Astrocyte of the cerebellum (primary cell): ENCODE measurements around the gene PXN.

Source experiments
- DNase-seq: peaks from one replicate; pipeline ENCODE4 v3.0.0-alpha.2; 2011; ENCODE audit warnings: low read depth
- H3K4me3 ChIP-seq: 2 replicates; pipeline ENCODE4 v1.5.1; 2011; ENCODE audit warnings: mild to moderate bottlenecking, low read depth, low read length, moderate library complexity
- in situ Hi-C: cut with HindIII; loops from 2 replicates; pipeline ENCODE4 v1.10.0; 2017; ENCODE audit warnings: low sequenced_read_pairs
- TF ChIP-seq, protein P1 (sequence below): IDR thresholded peaks from 2 replicates; pipeline ENCODE4 v1.5.1; 2012; ENCODE audit warnings: low read length, low read depth, moderate library complexity, mild to moderate bottlenecking; ENCODE audit errors: missing control alignments

Gene PXN

DNA sequence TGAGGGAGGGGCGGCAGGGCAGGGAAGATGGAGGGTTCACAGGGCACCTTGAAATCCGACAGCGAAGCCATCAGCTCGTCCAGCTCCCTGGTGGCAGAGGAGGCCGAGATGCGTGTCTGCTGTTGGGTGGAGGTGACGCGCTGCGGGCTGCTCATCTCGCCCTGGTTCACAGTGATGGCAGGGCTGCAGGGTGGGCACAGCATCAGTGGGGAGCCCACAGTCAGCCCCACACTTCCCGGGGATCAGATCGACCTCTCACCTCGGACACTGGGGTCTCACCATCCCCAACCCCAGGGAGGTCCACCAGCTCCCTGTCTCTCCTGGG is 44.0 kb downstream of the PXN start:
- TF ChIP-seq, protein P1, sequence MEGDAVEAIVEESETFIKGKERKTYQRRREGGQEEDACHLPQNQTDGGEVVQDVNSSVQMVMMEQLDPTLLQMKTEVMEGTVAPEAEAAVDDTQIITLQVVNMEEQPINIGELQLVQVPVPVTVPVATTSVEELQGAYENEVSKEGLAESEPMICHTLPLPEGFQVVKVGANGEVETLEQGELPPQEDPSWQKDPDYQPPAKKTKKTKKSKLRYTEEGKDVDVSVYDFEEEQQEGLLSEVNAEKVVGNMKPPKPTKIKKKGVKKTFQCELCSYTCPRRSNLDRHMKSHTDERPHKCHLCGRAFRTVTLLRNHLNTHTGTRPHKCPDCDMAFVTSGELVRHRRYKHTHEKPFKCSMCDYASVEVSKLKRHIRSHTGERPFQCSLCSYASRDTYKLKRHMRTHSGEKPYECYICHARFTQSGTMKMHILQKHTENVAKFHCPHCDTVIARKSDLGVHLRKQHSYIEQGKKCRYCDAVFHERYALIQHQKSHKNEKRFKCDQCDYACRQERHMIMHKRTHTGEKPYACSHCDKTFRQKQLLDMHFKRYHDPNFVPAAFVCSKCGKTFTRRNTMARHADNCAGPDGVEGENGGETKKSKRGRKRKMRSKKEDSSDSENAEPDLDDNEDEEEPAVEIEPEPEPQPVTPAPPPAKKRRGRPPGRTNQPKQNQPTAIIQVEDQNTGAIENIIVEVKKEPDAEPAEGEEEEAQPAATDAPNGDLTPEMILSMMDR: no peak
- no peak overlapping the region for H3K4me3 ChIP-seq
- DNase-seq: no peak
- in situ Hi-C loops: loop anchor here (10.0 kb wide), 2 partner anchors 83 to 273 kb away; partner anchors contain the start of genes DYNLL1 and SIRT4

DNA sequence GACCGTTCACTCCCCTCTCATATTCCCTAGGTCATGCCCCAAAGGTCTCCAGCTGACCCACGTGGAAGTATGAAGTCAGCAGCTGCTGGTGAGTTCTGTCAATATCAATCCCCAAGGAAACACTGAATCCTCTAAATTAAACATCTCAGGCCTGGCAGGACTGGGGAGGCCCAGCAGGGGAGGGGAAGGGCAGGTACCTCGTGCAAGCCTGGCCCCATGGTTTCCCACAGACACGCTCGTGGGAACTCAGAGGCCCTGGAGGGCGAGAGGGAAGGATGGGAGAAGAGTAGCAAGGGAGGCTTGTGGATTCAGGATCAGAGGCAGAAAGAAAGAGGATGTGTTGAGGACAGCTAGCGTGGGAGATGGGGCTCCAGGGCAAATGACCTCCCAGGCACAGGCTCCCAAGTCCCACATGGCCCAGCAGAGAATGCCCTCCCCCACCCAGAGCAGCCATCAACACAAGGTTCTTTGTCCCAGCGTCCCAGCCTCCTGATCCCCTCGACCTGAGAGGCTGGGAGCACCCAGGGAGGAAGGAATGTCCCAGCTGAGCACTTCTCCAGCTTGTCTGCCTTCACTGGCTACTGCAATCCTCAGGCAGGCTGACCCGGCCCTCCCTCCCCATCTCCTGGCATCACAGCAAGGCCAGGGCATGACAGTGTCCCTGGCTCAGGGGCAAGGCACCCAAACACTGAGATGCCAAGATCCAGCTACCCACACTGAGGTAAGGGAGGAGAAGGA is 44.5 kb downstream of the PXN start:
- H3K4me3 ChIP-seq: no peak overlapping the region
- in situ Hi-C loops: loop anchor here (10.0 kb wide), 2 partner anchors 84 to 274 kb away; partner anchors contain the start of genes DYNLL1 and SIRT4
- DNase-seq: no peak
- TF ChIP-seq, protein P1: no peak

DNA sequence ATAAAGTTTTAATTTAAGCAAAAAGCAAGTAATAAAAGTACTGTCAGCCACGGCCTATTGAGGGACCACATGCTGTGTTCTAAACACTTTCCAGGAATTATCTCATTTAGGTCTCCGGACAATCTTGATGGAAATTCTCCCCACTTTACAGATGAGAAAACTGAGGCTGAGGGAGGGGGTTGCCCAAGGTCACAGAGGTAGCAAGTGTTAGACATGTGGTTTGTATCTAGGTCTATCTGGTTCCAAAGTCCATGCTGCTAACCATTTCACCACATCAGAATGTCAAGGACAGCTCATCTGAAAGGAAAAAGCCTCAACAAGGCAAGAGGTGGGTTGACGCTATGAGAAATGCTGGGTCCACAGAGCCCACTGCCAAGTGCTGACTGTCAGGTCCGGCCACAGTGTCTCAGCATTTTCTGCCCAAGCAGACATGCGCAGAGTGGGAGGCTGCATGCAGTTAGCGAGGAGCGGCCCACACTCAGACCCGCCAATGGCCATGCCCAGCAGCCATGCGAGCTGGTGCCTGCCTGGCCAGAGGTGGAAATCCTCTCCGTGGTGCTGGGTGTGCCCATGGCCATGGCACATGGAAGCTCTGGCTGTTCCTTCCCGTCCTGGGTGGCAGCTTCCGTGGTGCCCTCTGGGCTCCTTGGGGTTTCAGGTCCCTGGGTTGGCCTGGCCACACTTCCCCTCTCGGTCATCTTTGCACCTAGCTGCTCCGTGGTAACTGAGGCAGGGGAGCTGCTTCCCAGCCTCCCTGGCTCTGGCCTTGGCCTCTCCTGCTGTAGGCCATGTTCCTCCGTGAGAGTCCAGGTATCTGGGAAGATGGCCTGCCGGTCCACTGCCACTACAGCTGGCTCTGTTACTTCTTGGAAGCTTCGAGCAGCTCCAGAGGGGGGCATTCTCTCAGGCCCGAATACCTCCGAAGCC is 46.6 kb downstream of the PXN start:
- in situ Hi-C loops: loop anchor here (5.0 kb wide), 1 partner anchor 43 kb away; no protein-coding TSS in a partner anchor
- TF ChIP-seq, protein P1: no peak
- H3K4me3 ChIP-seq: no peak overlapping the region
- no peak for DNase-seq

DNA sequence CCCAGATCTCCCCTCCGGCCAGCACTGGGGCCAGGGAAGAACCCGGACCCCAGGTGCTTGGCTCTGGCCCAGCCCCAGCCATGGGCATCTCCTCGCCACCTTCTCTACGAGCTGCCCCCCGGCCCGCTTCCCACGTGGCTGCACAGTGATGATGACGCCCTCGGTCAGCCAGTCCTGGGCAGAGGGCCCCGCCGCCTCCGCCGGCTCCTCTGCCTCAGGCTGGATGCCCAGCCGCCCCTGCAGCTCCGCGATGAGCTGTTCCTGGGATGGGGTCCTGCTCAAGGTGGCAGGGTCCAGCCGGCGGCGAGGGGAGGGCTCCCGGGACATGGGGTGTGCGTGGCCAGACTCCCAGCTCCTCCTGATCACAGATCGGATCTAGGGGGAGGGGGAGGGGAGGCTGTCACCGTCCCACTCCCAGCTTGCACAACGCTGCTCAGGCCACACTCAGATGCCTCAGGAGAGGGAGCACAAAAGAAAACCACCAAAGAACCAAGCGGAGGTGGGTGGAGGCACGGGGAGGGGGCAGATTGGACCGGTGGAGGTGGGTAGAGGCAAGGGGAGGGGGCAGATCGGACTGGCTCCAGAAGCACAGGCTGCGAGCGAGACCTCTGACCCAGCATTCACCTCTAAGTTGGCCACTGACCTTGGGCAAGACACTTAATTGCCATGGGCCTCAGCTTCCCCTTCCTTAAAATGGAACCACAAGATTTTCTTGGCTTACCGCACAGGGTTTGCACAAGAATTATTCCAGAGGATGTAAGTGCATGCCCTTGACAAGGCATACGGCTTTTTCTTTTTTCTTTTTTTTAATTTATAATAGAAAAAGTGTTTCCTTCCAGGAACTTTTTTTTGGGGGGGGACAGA is 48.6 kb downstream of the PXN start:
- TF ChIP-seq, protein P1: no peak
- no peak for DNase-seq
- H3K4me3 ChIP-seq: no peak overlapping the region
- in situ Hi-C loops: loop anchor here (5.0 kb wide), 1 partner anchor 45 kb away; no protein-coding TSS in a partner anchor

DNA sequence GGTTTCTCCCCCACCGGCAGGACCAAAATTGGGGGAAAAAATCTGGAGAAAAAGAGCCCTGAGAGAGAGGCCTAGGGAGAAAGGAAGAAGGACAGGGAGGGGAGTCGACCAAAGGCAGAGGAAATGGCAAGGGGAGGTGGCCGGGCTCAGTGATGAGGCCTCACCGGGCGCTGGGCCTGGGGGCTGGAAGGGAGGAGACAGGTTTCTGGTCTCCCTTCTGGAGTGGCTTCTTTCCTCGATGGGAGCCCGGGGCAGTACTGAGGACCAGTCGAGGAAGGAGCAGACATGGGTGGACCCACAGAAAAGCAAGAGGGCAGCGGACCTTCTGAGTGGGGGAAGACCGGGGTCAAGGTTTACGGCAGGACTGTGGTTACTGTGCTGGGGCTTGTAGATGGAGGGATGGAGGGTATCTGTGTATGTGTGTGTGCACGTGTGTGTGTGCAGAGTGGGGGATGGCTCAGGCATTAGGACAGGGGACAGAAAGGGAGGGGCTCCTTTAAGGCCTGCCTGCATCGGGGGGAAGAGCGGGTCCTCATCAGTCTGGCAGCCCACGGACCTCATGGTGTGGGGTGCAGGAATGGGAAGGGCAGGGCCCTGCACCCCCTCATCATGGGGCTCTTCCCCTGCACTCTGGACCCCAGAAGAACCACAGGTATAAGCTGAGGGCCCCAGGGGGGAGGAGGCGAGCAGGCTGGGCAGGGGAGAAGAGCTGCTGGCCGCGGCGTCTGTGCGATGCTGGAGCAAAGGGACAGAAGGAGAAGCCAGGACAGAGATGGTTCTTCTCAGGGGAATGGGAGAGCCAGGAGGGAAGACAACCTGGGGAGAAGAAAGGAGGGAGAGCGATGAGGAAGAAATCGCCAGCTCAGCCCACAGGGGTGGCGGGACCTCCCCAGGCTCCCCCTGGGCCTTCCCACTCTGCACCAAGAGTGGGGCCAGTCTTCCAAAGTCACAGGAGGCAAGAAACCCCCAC is 49.5 kb downstream of the PXN start:
- in situ Hi-C loops: loop anchor here (5.0 kb wide), 1 partner anchor 46 kb away; no protein-coding TSS in a partner anchor

More for the DNA sequence above, 49.5 kb downstream of the PXN start:
- DNase-seq: no peak
- no peak overlapping the region for H3K4me3 ChIP-seq
- TF ChIP-seq, protein P1: no peak
